ENCODE measurements around the gene CDC42EP4. TPM values are rescaled to one million over a fixed set of nuclear protein-coding genes. Genes with fewer than 3 reads are reported as not detected.

CDC42EP4 gene
- total RNA-seq, 1 donor from 2014 or later = 73.7 TPM

DNA sequence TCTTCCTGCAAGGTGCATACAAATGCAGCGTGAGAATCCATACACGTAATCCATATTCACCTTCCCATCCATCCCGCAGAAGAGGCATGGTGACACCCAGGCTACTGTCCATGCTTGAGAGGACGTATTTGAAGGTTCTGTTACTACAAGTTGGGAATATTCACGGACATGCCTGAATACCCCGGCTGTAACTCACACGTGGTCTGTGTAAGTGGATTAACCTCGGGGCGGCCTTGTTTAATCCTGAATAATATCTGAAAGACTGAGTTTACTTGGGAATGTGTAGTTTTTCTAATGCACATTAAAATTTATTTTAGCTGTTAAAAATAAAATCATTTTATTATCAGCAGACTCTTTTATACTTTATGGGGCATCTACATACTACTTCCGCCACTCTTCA lies 63.3 kb downstream of the CDC42EP4 start:
- Histone ChIP-seq H3K27me3 (no peaks in the 10 kb centered on the region), H3K4me3 (no peak overlapping the region), H3K36me3 (peaks cover 0 to 12% of the 10 kb centered on the region in 2 donors), H3K27ac (no peak overlapping the region), H3K9me3 (no peaks in the 10 kb centered on the region), H3K4me1 (no peaks in the 10 kb centered on the region)
- intact Hi-C loops (cut with DNase I) = no loop called here
- no peak for DNase-seq (ENCODE audit: extremely low spot score in 2 of 2)
- TF ChIP-seq, protein P1, sequence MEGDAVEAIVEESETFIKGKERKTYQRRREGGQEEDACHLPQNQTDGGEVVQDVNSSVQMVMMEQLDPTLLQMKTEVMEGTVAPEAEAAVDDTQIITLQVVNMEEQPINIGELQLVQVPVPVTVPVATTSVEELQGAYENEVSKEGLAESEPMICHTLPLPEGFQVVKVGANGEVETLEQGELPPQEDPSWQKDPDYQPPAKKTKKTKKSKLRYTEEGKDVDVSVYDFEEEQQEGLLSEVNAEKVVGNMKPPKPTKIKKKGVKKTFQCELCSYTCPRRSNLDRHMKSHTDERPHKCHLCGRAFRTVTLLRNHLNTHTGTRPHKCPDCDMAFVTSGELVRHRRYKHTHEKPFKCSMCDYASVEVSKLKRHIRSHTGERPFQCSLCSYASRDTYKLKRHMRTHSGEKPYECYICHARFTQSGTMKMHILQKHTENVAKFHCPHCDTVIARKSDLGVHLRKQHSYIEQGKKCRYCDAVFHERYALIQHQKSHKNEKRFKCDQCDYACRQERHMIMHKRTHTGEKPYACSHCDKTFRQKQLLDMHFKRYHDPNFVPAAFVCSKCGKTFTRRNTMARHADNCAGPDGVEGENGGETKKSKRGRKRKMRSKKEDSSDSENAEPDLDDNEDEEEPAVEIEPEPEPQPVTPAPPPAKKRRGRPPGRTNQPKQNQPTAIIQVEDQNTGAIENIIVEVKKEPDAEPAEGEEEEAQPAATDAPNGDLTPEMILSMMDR (IDR thresholded peaks at IDR 0.05) = no peak

DNA sequence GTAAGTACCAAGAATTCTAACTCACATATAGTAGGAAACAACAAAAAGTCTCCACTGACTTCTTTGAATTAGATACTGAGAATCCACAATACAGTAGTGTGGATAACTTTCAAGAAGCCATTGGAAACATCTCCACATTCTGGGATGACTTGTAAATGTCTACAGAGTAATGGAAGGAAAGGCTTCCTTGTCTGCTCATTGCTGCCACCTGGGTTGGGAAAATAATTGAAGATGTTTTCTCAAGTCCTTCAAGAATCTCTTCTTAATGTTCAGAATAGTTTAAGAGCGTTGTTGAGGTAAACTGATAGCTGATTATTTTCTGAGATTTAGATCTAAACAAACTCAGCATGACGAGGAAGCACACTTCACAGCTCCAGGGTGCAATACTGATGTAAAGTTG lies 64.1 kb downstream of the CDC42EP4 start:
- H3K4me1 ChIP-seq = no peaks in the 10 kb centered on the region
- H3K36me3 ChIP-seq = peaks cover 0 to 16% of the 10 kb centered on the region in 2 donors
- no peaks in the 10 kb centered on the region for H3K9me3 ChIP-seq
- intact Hi-C loops (cut with DNase I) = no loop called here
- DNase-seq (ENCODE audit: extremely low spot score in 2 of 2) = no peak
- H3K4me3 ChIP-seq = no peak overlapping the region
- no peaks in the 10 kb centered on the region for H3K27me3 ChIP-seq
- no peak overlapping the region for H3K27ac ChIP-seq
- no peak for TF ChIP-seq POLR2A (IDR thresholded peaks at IDR 0.05)
- no peak for TF ChIP-seq POLR2AphosphoS5 (IDR thresholded peaks at IDR 0.05; ENCODE audit: insufficient read depth in 1 of 2, low read depth in 1 of 2)
- TF ChIP-seq, protein P1 (IDR thresholded peaks at IDR 0.05) = no peak

DNA sequence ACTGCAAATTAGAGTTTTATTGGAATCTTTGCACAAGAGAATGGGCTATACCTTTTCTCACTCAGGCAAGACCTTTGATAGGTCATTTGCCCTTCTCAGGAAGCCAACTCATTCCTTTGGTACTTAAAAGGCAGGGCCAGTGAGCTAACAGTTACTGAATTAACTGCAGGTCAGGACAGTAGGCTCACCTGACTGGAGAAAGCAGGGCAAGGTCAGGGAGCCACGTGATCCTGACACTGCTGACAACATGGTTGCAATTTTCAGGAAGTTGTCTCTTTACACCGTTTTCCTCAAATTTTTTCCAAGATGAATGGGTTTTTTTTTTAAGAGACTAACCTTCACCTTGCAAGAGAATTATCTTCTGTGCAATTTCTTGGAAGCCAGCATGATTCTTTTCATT lies 71.2 kb downstream of the CDC42EP4 start:
- H3K4me1 ChIP-seq = peaks cover 24% of the 10 kb centered on the region
- peaks cover 0 to 38% of the 10 kb centered on the region in 2 donors for H3K36me3 ChIP-seq
- no peak for DNase-seq (ENCODE audit: extremely low spot score in 2 of 2)
- no peaks in the 10 kb centered on the region for H3K27me3 ChIP-seq
- no peak overlapping the region for H3K4me3 ChIP-seq
- H3K9me3 ChIP-seq = no peaks in the 10 kb centered on the region
- TF ChIP-seq POLR2A (IDR thresholded peaks at IDR 0.05) (no peak), POLR2AphosphoS5 (IDR thresholded peaks at IDR 0.05; ENCODE audit: insufficient read depth in 1 of 2, low read depth in 1 of 2) (no peak)
- TF ChIP-seq, protein P1 (IDR thresholded peaks at IDR 0.05) = no peak
- intact Hi-C loops (cut with DNase I) = no loop called here
- no peak overlapping the region for H3K27ac ChIP-seq

DNA sequence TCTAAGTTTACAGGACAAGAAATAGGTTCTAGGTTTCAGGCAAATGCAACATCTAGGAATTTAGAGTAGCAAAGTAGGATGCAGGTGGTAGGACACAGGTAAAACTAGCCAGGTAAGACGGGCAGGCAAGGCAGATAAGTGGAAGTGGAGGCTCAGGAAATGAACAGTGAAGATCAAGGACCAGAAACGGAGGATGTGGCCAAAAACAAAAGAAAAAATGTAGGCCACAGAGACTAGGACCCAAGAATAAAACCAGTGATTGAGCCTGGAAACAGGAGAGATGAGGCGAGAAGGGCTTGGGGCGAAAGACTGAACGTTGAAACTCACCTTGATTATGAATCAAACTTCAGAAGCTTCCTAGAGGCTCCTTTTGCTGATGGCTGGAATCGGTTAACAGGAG lies 74.1 kb downstream of the CDC42EP4 start:
- no peak for DNase-seq (ENCODE audit: extremely low spot score in 2 of 2)
- TF ChIP-seq POLR2AphosphoS5 (IDR thresholded peaks at IDR 0.05; ENCODE audit: insufficient read depth in 1 of 2, low read depth in 1 of 2) (no peak), POLR2A (IDR thresholded peaks at IDR 0.05) (no peak)
- TF ChIP-seq, protein P1 (IDR thresholded peaks at IDR 0.05) = no peak
- H3K9me3 ChIP-seq = no peaks in the 10 kb centered on the region
- H3K4me1 ChIP-seq = peaks cover 37% of the 10 kb centered on the region
- no peak overlapping the region for H3K27ac ChIP-seq
- intact Hi-C loops (cut with DNase I) = no loop called here
- H3K36me3 ChIP-seq = peaks cover 0 to 28% of the 10 kb centered on the region in 2 donors
- H3K27me3 ChIP-seq = no peaks in the 10 kb centered on the region
- H3K4me3 ChIP-seq = no peak overlapping the region

DNA sequence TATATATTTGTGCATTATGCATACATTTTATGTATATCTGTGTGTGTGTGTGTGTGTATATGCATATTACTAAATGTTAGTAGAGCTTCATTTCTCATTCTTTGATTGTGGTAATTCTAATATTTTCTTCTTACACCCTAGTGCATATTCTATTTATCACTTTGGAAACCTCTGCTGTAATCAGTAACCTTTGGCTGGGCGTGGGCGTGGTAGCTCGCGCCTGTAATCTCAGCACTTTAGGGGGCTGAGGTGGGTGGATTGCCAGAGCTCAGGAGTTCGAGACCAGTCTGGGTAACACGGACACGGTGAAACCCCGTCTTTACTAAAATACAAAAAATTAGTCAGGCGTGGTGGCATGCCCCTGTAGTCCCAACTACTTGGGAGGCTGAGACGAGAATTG lies 77.1 kb downstream of the CDC42EP4 start:
- H3K4me1 ChIP-seq = peaks cover 44% of the 10 kb centered on the region
- H3K9me3 ChIP-seq = no peaks in the 10 kb centered on the region
- H3K4me3 ChIP-seq = no peak overlapping the region
- TF ChIP-seq, protein P1 (IDR thresholded peaks at IDR 0.05) = no peak
- TF ChIP-seq POLR2A (IDR thresholded peaks at IDR 0.05) (no peak), POLR2AphosphoS5 (IDR thresholded peaks at IDR 0.05; ENCODE audit: insufficient read depth in 1 of 2, low read depth in 1 of 2) (no peak)
- DNase-seq (ENCODE audit: extremely low spot score in 2 of 2) = no peak
- H3K27me3 ChIP-seq = no peaks in the 10 kb centered on the region
- intact Hi-C loops (cut with DNase I) = loop anchor here (5.0 kb wide), 1 partner anchor 42 kb away; the partner anchor contains the start of gene COG1
- peaks cover 0 to 23% of the 10 kb centered on the region in 2 donors for H3K36me3 ChIP-seq
- H3K27ac ChIP-seq = no peak overlapping the region

Other genes starting within 250 kb of the CDC42EP4 start
- gene SLC39A11, start 219.3 kb downstream of the CDC42EP4 start, total RNA-seq = 22.6 TPM
- gene SSTR2, start 147.0 kb downstream of the CDC42EP4 start, total RNA-seq = 1.2 TPM
- gene COG1, start 118.9 kb downstream of the CDC42EP4 start, total RNA-seq = 30.9 TPM
- gene CPSF4L, start 50.1 kb downstream of the CDC42EP4 start, total RNA-seq = not detected

Measured in vagina (tissue), 2 donors.